K562 (cell line): ENCODE data around the gene CENPC. TPM values are rescaled to one million over a fixed set of nuclear protein-coding genes. Genes with fewer than 3 reads are reported as not detected.

Experiments
- BRD4 ChIP-seq: fragments of 200-600 bp; sonication (generic); IDR thresholded peaks from 2 replicates; pipeline ENCODE4 v1.6.1; 2017; ENCODE audit warnings: inconsistent platforms
- BRD9 ChIP-seq: fragments of 450-650 bp; IDR thresholded peaks from 2 replicates; pipeline ENCODE4 v1.6.1; 2018; ENCODE audit warnings: low read depth; ENCODE audit not compliant: partially characterized antibody
- FOXJ2 ChIP-seq: fragments of 200-800 bp; sonication (Bioruptor generic); IDR thresholded peaks from 2 replicates; pipeline ENCODE4 v1.6.1; 2016; ENCODE audit warnings: missing genetic modification characterization, missing compliant biosample characterization
- HDAC1 ChIP-seq, 2 experiments: fragments of 450-650 bp; IDR thresholded peaks; 2 replicates each; pipeline ENCODE4 v1.6.1; 2016 to 2017; ENCODE audit warnings: inconsistent platforms in 1 of 2, mild to moderate bottlenecking in 1 of 2, moderate library complexity in 1 of 2
- KDM4B ChIP-seq, 2 experiments: fragments of 450-650 bp in 1 of 2; sonication (generic) in 1 of 2; IDR thresholded peaks; 2 replicates each; pipeline ENCODE4 v1.6.1; 2016 to 2017; ENCODE audit warnings: borderline replicate concordance in 2 of 2, antibody characterized with exemption in 1 of 2, low read depth in 1 of 2, mild to moderate bottlenecking in 1 of 2
- NRF1 ChIP-seq, 2 experiments: fragments of 450-650 bp; IDR thresholded peaks in 1 of 2; conservative IDR thresholded peaks in 1 of 2; 2 replicates each; pipeline ENCODE4 v1.6.1; 2014; ENCODE audit warnings: mild to moderate bottlenecking in 2 of 2
- POLR2A ChIP-seq: fragments of 450-650 bp; conservative IDR thresholded peaks from 2 replicates; pipeline ENCODE4 v1.6.1; 2016
- POLR3G ChIP-seq: IDR thresholded peaks from 2 replicates; pipeline ENCODE4 v1.6.1; 2011; ENCODE audit not compliant: insufficient read length, insufficient replicate concordance; ENCODE audit errors: extremely low read depth
- RFX1 ChIP-seq: fragments of 450-650 bp; IDR thresholded peaks from 2 replicates; pipeline ENCODE4 v1.6.1; 2016; ENCODE audit warnings: mild to moderate bottlenecking, moderate library complexity
- SOX6 ChIP-seq: fragments of 450-650 bp; IDR thresholded peaks from 2 replicates; pipeline ENCODE4 v1.6.1; 2014; ENCODE audit warnings: mild to moderate bottlenecking
- ZBTB7A ChIP-seq: IDR thresholded peaks from 2 replicates; pipeline ENCODE4 v1.6.1; 2011; ENCODE audit warnings: low read depth, mild to moderate bottlenecking, low read length, moderate library complexity, borderline replicate concordance; ENCODE audit not compliant: control insufficient read depth
- ZC3H4 ChIP-seq: sonication (generic); formaldehyde crosslinking; IDR thresholded peaks from 2 replicates; pipeline ENCODE4 v1.9.0; 2021; ENCODE audit warnings: missing genetic modification reagents, borderline replicate concordance
- ZNF197 ChIP-seq: fragments of 200-800 bp; sonication (Bioruptor generic); IDR thresholded peaks from 2 replicates; pipeline ENCODE4 v1.6.1; 2016; ENCODE audit warnings: low read depth, missing genetic modification characterization, missing compliant biosample characterization
- ZNF717 ChIP-seq: fragments of 250-450 bp; sonication (Bioruptor Pico); IDR thresholded peaks from 2 replicates; pipeline ENCODE4 v1.5.0; 2021
- polyA plus RNA-seq, 8 experiments: library from polyadenylated mRNA; depleted of rRNA in 4 of 8; stranded (reverse) in 5 of 8; unstranded in 3 of 8; fragments of >200 nt; fragmentation: Nextera tagmentation in 2 of 8; fragmentation: Illumina TruSeq in 1 of 8; extraction: Ambion mirVana in 2 of 8; extraction: Trizol in 1 of 8; gene quantifications; 2 replicates each; pipeline versions ENCODE4 v1.2.1 to v1.2.3, GENCODE V29; 2011 to 2014; ENCODE audit warnings: inconsistent platforms in 1 of 8, missing spikeins in 1 of 8
- total RNA-seq, 7 experiments: library from RNA; depleted of rRNA in 6 of 7; stranded (reverse); fragments of >200 nt in 6 of 7; fragmentation: Illumina TruSeq in 2 of 7; extraction: Trizol in 2 of 7; gene quantifications; 2 replicates each; pipeline versions ENCODE4 v1.2.1 to v1.2.3, GENCODE V29; 2011 to 2021; ENCODE audit warnings: low replicate concordance in 1 of 7
- TF ChIP-seq, protein P1 (sequence below): sonication (generic); IDR thresholded peaks from 2 replicates; pipeline ENCODE4 v1.6.1; 2016

The CENPC gene
- total and polyA plus RNA-seq, 9 of the 15 experiments (the other 6 are each of a cell fraction or from before 2014, with no cell fraction given), result 18.1 to 48.5 (median 30.8) TPM

DNA sequence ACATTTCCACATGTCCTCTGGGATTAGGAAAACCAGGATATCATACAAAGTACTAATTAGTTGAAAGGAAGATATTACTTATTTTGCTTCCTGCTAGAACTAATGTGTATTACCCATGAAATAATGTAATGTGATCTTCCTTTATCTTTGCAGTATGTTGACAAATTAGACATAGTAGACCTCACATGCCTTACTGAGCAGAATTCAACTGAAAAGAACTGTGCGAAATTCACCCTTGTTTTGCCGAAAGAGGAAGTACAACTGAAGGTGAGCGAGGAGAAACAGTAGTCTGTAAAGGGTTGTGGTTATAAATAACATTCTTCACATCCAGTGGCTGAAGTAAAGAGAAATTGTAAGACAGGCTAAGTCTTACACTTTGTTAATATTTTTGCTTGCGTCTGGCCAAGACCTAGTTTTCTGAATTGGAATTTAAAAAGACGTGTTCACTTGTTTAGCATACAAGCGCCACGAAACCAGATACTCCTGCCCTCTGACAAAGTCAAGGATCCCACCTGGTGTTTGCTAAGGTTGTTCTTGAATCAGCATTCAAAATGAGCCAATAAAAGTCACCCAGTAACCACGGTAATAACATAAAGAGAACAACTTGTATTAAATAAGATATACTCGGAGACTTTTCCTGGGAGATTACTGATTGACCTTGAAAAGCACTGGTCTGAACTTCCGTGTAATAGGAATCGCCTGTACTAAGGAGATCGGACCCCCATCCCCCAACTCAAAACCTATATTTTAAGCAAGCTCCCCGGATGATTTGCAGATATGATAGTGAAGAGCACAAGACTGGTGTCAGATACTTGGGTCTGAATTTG is 30.1 kb upstream of the CENPC start (continued):
- no peak for TF ChIP-seq POLR3G
- no peak for TF ChIP-seq ZBTB7A
- 0 out of 2 replicates have a peak, but pooled peaks have one; percentile 43 for TF ChIP-seq ZNF197 (CRISPR knock-in tag)
- no peak for TF ChIP-seq KDM4B (IDR thresholded peaks at IDR 0.05; ENCODE audit: borderline replicate concordance in 2 of 2, low read depth in 1 of 2)
- TF ChIP-seq ZNF717 (CRISPR knock-in tag), result 0 out of 2 replicates have a peak, but pooled peaks have one; percentile 16
- no peak for TF ChIP-seq ZC3H4 (CRISPR knock-in tag)
- TF ChIP-seq HDAC1 (IDR thresholded peaks at IDR 0.05), result 0 out of 4 replicates have a peak, but pooled peaks of 1 of the 2 experiments have one; percentile 11
- peak; percentile 61 for TF ChIP-seq RFX1
- TF ChIP-seq BRD4, result peak; percentile 71; the same call in 1 of the 2 replicates
- 0 out of 4 replicates have a peak, but pooled peaks of 1 of the 2 experiments have one; percentile 8 for TF ChIP-seq NRF1 (conservative IDR thresholded peaks at IDR 0.05 in 1 of 2, IDR thresholded peaks at IDR 0.05 in 1 of 2)
- peak; percentile 87 for TF ChIP-seq POLR2A
- TF ChIP-seq SOX6, result peak; percentile 66
- TF ChIP-seq, protein P1, sequence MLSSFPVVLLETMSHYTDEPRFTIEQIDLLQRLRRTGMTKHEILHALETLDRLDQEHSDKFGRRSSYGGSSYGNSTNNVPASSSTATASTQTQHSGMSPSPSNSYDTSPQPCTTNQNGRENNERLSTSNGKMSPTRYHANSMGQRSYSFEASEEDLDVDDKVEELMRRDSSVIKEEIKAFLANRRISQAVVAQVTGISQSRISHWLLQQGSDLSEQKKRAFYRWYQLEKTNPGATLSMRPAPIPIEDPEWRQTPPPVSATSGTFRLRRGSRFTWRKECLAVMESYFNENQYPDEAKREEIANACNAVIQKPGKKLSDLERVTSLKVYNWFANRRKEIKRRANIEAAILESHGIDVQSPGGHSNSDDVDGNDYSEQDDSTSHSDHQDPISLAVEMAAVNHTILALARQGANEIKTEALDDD, result peak; percentile 13; the same call in 1 of the 2 replicates
- peak; percentile 31; the same call in 1 of the 2 replicates for TF ChIP-seq FOXJ2 (tag)
- TF ChIP-seq BRD9, result peak; percentile 62
